GM18519 (cell line): Measurements from ENCODE around the gene ATL1.
"Not testable (repeated sequence)": the region's sequence is repeated elsewhere in the genome, so short reads cannot be mapped to it uniquely, and the experiment has no call there.

ENCODE experiments used
- ATAC-seq: cut with Tn5 transposase; IDR thresholded peaks from one replicate; pipeline ENCODE4 v1.9.1; 2021; ENCODE audit warnings: mild to moderate bottlenecking, moderate library complexity; ENCODE audit not compliant: unreplicated experiment, low FRiP score

Gene ATL1

GRCh38 chr14:50600849-50601248, 40.9 kb downstream of the ATL1 start:
- no peak for ATAC-seq

- no peak for ATAC-seq
Observed at GRCh38 chr14:50601394-50601793, 41.4 kb downstream of the ATL1 start.

GRCh38 chr14:50602035-50602434, 42.1 kb downstream of the ATL1 start:
- no peak for ATAC-seq

GRCh38 chr14:50603565-50603964, 43.6 kb downstream of the ATL1 start:
- ATAC-seq, result no peak

DNA sequence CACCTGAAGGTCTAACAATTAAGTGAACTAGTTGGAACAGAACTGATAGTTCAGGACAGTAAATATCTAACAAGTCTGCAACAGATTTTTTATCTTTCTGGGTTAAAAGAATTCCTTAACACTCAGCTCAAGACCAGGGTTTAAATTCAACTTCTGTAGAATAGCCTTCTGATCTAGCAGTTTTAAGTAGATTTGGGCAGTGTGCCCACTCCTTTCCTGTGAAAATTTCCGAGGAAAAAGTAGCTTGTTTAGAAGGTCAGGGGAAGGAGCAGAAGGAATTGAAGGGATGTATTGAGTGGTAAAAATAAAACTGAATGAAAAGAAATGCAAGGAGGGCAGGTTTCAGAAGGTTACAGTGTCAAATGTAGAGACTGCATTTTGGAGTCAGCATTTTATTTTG, 45.8 kb downstream of the ATL1 start:
- ATAC-seq, result no peak

DNA sequence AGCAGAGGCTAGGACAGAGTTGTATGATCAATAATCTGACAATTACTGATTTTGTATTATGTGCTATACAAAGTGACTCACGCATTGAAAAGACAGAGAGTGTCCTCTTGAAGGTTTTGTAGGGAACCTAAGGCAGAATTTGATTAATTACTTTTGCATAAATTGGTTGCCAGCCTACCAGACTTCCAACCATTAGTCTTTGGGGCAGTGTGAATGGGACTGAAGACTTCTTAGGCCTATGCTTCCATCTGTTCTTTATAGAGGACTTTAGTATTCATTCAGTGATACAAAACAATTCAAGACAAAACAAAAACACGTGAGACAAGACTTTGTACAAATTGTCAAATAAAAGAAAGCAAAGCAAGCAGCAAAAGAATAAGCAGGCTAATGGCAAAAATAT, 46.5 kb downstream of the ATL1 start:
- no peak for ATAC-seq

- no peak for ATAC-seq
Observed at GRCh38 chr14:50607181-50607580, 47.2 kb downstream of the ATL1 start.

GRCh38 chr14:50607761-50608160, 47.8 kb downstream of the ATL1 start:
- no peak for ATAC-seq

DNA sequence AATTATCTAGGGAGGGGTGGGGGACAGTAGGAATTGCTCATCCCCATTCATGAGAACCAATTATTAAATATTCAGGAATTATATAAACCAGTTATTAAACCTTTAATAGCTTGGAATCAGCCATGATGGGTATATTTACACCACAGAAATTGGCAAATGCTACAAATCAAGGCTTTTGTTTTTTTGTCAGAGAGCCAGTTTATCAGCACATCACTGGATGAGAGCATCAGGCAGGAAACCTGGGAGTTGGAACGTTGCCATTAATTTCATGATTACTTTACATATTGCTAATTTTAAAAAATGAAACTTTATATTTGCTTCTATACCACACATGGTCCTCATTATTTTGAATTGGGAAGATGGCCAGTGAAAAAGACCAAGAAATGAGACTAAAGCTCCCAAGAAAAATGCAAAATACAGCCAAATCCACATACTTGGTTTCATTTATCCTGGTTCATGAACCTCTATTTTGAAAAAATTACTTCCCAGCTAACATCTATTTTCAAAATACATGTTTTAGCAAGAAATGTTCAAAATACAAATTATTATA, 48.4 kb downstream of the ATL1 start:
- no peak for ATAC-seq

GRCh38 chr14:50610465-50610864, 50.5 kb downstream of the ATL1 start:
- ATAC-seq, result no peak

DNA sequence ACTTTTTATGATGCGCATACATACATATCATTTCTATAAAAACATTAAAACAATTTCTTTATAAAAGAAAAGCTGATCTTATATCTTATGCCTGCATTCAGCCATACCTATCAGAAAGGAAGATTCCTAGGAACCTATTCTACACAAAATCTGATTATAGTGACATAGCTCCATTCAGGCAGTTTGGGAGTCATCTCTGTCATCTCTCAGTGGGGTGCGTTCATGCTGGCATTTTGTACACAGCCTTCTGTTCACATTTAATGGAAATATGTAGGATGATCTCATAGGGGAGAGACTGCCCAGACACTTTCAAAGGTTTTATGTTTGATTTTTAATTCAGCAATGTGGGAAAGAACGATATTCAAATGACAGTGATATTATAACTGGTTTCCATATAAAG, 52.9 kb downstream of the ATL1 start:
- no peak for ATAC-seq

DNA sequence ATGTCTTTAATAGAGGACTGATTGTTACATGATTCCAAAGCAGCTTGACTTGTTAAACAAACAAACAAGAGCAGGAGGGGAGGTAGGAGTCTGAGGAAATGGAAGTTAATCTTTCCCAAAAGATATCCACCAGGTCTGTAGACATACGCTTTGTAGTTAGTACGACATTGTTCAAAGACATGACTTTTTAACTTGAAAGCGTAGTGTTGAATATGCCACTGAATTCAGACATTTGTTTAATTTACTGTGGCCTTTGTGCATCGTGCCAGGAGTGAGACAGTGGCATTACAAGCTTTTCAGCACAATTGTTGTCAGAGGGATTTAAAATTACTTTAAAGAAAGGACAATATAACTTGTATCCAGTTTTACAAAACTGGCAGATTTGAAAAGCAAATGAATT, 55.1 kb downstream of the ATL1 start:
- ATAC-seq, result no peak

- no peak for ATAC-seq
Observed at GRCh38 chr14:50615552-50615951, 55.6 kb downstream of the ATL1 start.

- ATAC-seq, result no peak
Observed at GRCh38 chr14:50616275-50616674, 56.3 kb downstream of the ATL1 start.

GRCh38 chr14:50619569-50620141, 59.7 kb downstream of the ATL1 start:
- peak; percentile 64 for ATAC-seq

GRCh38 chr14:50620341-50620740, 60.4 kb downstream of the ATL1 start:
- ATAC-seq, result no peak

DNA sequence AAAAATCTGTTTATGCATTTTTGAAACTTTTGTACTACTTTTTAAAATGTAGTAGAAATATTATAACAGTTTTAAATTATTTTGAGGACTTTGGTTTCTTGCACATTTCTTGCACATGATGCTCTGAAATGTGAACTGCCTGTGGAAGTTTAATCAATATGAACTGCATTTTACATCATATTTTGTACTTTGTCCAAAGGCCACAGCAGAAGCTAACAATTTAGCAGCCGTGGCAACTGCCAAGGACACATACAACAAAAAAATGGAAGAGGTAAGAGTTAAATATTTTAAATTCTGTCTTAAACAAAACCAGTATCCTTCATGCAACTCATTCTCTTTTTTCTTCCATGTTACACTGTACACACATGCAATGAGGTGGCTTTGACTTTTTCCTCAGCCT, 63.0 kb downstream of the ATL1 start:
- no peak for ATAC-seq

DNA sequence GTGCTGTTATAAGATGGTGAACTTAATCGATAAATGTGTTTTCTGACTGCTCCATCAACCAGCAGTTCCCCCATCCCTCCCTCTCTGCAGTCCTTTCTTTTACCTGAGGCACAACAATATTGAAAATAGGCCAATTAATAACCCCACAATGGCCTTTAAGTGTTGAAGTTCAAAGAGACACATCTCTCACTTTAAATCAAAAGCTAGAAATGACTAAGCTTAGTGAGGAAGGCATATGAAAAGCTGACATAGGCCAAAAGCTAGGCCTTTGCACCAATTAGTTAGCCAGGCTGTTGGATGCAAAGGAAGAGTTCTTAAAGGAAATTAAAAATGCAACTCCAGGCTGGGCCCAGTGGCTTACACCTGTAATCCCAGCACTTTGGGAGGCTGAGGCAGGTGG, 64.5 kb downstream of the ATL1 start:
- ATAC-seq, result no peak

- not testable (repeated sequence) for ATAC-seq
Observed at GRCh38 chr14:50624947-50625346, 65.0 kb downstream of the ATL1 start.

DNA sequence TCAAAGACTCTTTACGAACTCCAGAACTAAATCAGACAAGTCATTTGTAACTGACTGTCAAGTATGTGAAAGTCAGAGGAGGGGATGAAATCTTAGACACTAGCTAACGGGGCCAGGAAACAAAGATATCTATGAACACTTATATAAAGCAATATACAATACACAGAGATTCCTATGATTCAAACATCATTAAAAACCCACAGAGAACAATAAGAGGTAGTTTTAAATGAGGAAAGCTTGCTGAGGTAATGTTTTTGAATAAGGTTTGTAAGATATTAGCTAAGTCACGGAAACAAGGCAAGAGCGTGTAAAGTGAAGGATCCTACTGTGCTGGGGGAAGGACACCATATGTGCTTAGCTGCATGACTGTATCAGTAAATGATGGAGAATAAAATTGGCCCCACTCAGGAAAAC, 71.5 kb downstream of the ATL1 start:
- no peak for ATAC-seq

- no peak for ATAC-seq
Observed at GRCh38 chr14:50633954-50634353, 74.0 kb downstream of the ATL1 start.

- no peak for ATAC-seq
Observed at GRCh38 chr14:50635141-50635540, 75.2 kb downstream of the ATL1 start.

- ATAC-seq, result peak; percentile 84
Observed at GRCh38 chr14:50647282-50647681, 87.3 kb downstream of the ATL1 start.
